ENCODE measurements around the gene SCPEP1.
"Not testable (repeated sequence)": the region's sequence is repeated elsewhere in the genome, so short reads cannot be mapped to it uniquely, and the experiment has no call there.

The SCPEP1 gene

GRCh38 chr17:56945938-56946505 lies 31.9 kb upstream of the SCPEP1 start:
- TF ChIP-seq YY1 (IDR thresholded peaks at IDR 0.05; ENCODE audit: insufficient read depth, insufficient read length) = no peak
- no peak for TF ChIP-seq SUZ12 (IDR thresholded peaks at IDR 0.05; ENCODE audit: extremely low read depth, insufficient read depth, insufficient read length)
- no peak for TF ChIP-seq ZNF274 (IDR thresholded peaks at IDR 0.05; ENCODE audit: low read depth, low read length)
- H3K36me3 ChIP-seq (ENCODE audit: insufficient read depth, insufficient read length, low read length) = peaks cover 79% of the 10 kb centered on the region
- no peaks in the 10 kb centered on the region for H3K9me3 ChIP-seq (ENCODE audit: insufficient read depth, low read length)
- DNase-seq (ENCODE audit: low read depth, low spot score) = no peak
- no peaks in the 10 kb centered on the region for H3K4me1 ChIP-seq (ENCODE audit: insufficient read depth, insufficient read length)
- no peaks in the 10 kb centered on the region for H3K27me3 ChIP-seq (ENCODE audit: insufficient read depth, insufficient read length)
- H3K4me3 ChIP-seq (ENCODE audit: insufficient read length, low read depth) = no peak overlapping the region
- H3K9ac ChIP-seq (ENCODE audit: insufficient read length, low read depth) = no peak overlapping the region

GRCh38 chr17:56947741-56948140 lies 30.2 kb upstream of the SCPEP1 start:
- no peaks in the 10 kb centered on the region for H3K27me3 ChIP-seq (ENCODE audit: insufficient read depth, insufficient read length)
- H3K9ac ChIP-seq (ENCODE audit: insufficient read length, low read depth) = no peak overlapping the region
- peaks cover 66% of the 10 kb centered on the region for H3K36me3 ChIP-seq (ENCODE audit: insufficient read depth, insufficient read length, low read length)
- DNase-seq (ENCODE audit: low read depth, low spot score) = no peak
- no peak for TF ChIP-seq ZNF274 (IDR thresholded peaks at IDR 0.05; ENCODE audit: low read depth, low read length)
- no peak overlapping the region for H3K4me3 ChIP-seq (ENCODE audit: insufficient read length, low read depth)
- H3K4me1 ChIP-seq (ENCODE audit: insufficient read depth, insufficient read length) = no peaks in the 10 kb centered on the region
- no peaks in the 10 kb centered on the region for H3K9me3 ChIP-seq (ENCODE audit: insufficient read depth, low read length)

- Histone ChIP-seq H3K9me3 (ENCODE audit: insufficient read depth, low read length) (no peaks in the 10 kb centered on the region), H3K4me1 (ENCODE audit: insufficient read depth, insufficient read length) (no peaks in the 10 kb centered on the region), H3K9ac (ENCODE audit: insufficient read length, low read depth) (no peak overlapping the region), H3K4me3 (ENCODE audit: insufficient read length, low read depth) (no peak overlapping the region), H3K36me3 (ENCODE audit: insufficient read depth, insufficient read length, low read length) (peaks cover 66% of the 10 kb centered on the region), H3K27me3 (ENCODE audit: insufficient read depth, insufficient read length) (no peaks in the 10 kb centered on the region)
- no peak for TF ChIP-seq SUZ12 (IDR thresholded peaks at IDR 0.05; ENCODE audit: extremely low read depth, insufficient read depth, insufficient read length)
- TF ChIP-seq ZNF274 (IDR thresholded peaks at IDR 0.05; ENCODE audit: low read depth, low read length) = no peak
- TF ChIP-seq YY1 (IDR thresholded peaks at IDR 0.05; ENCODE audit: insufficient read depth, insufficient read length) = no peak
- no peak for DNase-seq (ENCODE audit: low read depth, low spot score)
Observed at GRCh38 chr17:56948491-56948890, 29.4 kb upstream of the SCPEP1 start.

GRCh38 chr17:56949595-56949994 lies 28.3 kb upstream of the SCPEP1 start:
- Histone ChIP-seq H3K27me3 (ENCODE audit: insufficient read depth, insufficient read length) (no peaks in the 10 kb centered on the region), H3K36me3 (ENCODE audit: insufficient read depth, insufficient read length, low read length) (peaks cover 57% of the 10 kb centered on the region), H3K4me3 (ENCODE audit: insufficient read length, low read depth) (no peak overlapping the region), H3K9ac (ENCODE audit: insufficient read length, low read depth) (no peak overlapping the region), H3K4me1 (ENCODE audit: insufficient read depth, insufficient read length) (no peaks in the 10 kb centered on the region), H3K9me3 (ENCODE audit: insufficient read depth, low read length) (no peaks in the 10 kb centered on the region)
- TF ChIP-seq YY1 (IDR thresholded peaks at IDR 0.05; ENCODE audit: insufficient read depth, insufficient read length) (no peak), SUZ12 (IDR thresholded peaks at IDR 0.05; ENCODE audit: extremely low read depth, insufficient read depth, insufficient read length) (no peak), ZNF274 (IDR thresholded peaks at IDR 0.05; ENCODE audit: low read depth, low read length) (no peak)
- DNase-seq (ENCODE audit: low read depth, low spot score) = no peak

DNA sequence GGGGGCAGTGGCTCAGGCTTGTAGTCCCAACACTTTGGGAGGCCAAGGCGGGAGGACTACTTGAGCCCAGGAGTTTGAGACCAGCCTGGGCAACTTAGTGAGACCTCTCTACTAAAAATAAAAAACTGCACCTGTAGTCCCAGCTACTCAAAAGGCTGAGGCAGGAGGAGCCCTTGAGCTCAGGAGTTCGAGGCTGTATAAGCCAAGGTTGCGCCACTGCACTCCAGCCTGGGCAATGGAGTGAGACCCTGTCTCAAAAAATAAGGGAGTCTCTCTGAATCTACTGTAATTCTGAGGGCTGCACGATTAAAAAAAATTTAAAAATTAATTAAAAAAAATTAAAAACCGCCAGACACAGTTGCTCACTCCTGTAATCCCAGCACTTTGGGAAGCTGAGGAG lies 20.9 kb upstream of the SCPEP1 start:
- Histone ChIP-seq H3K9me3 (ENCODE audit: insufficient read depth, low read length) (no peaks in the 10 kb centered on the region), H3K36me3 (ENCODE audit: insufficient read depth, insufficient read length, low read length) (peaks cover 20% of the 10 kb centered on the region), H3K4me1 (ENCODE audit: insufficient read depth, insufficient read length) (no peaks in the 10 kb centered on the region), H3K4me3 (ENCODE audit: insufficient read length, low read depth) (no peak overlapping the region), H3K9ac (ENCODE audit: insufficient read length, low read depth) (no peak overlapping the region), H3K27me3 (ENCODE audit: insufficient read depth, insufficient read length) (no peaks in the 10 kb centered on the region)
- no peak for DNase-seq (ENCODE audit: low read depth, low spot score)
- TF ChIP-seq ZNF274 (IDR thresholded peaks at IDR 0.05; ENCODE audit: low read depth, low read length) (no peak), SUZ12 (IDR thresholded peaks at IDR 0.05; ENCODE audit: extremely low read depth, insufficient read depth, insufficient read length) (no peak), YY1 (IDR thresholded peaks at IDR 0.05; ENCODE audit: insufficient read depth, insufficient read length) (no peak)

- peak; percentile 82 for TF ChIP-seq YY1 (IDR thresholded peaks at IDR 0.05; ENCODE audit: insufficient read depth, insufficient read length)
- TF ChIP-seq ZNF274 (IDR thresholded peaks at IDR 0.05; ENCODE audit: low read depth, low read length) = no peak
- DNase-seq (ENCODE audit: low read depth, low spot score) = peak; percentile 84
Observed at GRCh38 chr17:56960596-56961538, 17.1 kb upstream of the SCPEP1 start, which contains the start of gene COIL. TSS of gene COIL (minus strand) at chr17:56961050. CDS start at chr17:56961019, 31 bp downstream.

GRCh38 chr17:56965241-56965640 lies 12.7 kb upstream of the SCPEP1 start:
- not testable (repeated sequence) for H3K4me3 ChIP-seq (ENCODE audit: insufficient read length, low read depth); H3K4me1 ChIP-seq (ENCODE audit: insufficient read depth, insufficient read length); H3K36me3 ChIP-seq (ENCODE audit: insufficient read depth, insufficient read length, low read length); H3K27me3 ChIP-seq (ENCODE audit: insufficient read depth, insufficient read length); DNase-seq (ENCODE audit: low read depth, low spot score); H3K9me3 ChIP-seq (ENCODE audit: insufficient read depth, low read length); H3K9ac ChIP-seq (ENCODE audit: insufficient read length, low read depth)

More at GRCh38 chr17:56960596-56961538, 17.1 kb upstream of the SCPEP1 start, which contains the start of gene COIL:
- no peaks in the 10 kb centered on the region for H3K27me3 ChIP-seq (ENCODE audit: insufficient read depth, insufficient read length)
- H3K9me3 ChIP-seq (ENCODE audit: insufficient read depth, low read length) = no peaks in the 10 kb centered on the region
- H3K9ac ChIP-seq (ENCODE audit: insufficient read length, low read depth) = peak within 1 kb of the TSS; percentile 97
- peaks cover 9% of the 10 kb centered on the region for H3K36me3 ChIP-seq (ENCODE audit: insufficient read depth, insufficient read length, low read length)
- H3K4me1 ChIP-seq (ENCODE audit: insufficient read depth, insufficient read length) = no peaks in the 10 kb centered on the region
- H3K4me3 ChIP-seq (ENCODE audit: insufficient read length, low read depth) = peak within 1 kb of the TSS; percentile 78

- not testable (repeated sequence) for DNase-seq (ENCODE audit: low read depth, low spot score); H3K27me3 ChIP-seq (ENCODE audit: insufficient read depth, insufficient read length); H3K9ac ChIP-seq (ENCODE audit: insufficient read length, low read depth); H3K4me3 ChIP-seq (ENCODE audit: insufficient read length, low read depth); H3K4me1 ChIP-seq (ENCODE audit: insufficient read depth, insufficient read length); H3K9me3 ChIP-seq (ENCODE audit: insufficient read depth, low read length); H3K36me3 ChIP-seq (ENCODE audit: insufficient read depth, insufficient read length, low read length)
Observed at GRCh38 chr17:56965681-56966080, 12.2 kb upstream of the SCPEP1 start.

All from NT2/D1 (cell line).